NCI-H1092 (cell line): Measurements from ENCODE around the gene PITPNM1.

Source experiments
- DNase-seq: peaks from one replicate; lab custom pipeline; 2025; lab: John Stamatoyannopoulos, UW

Gene PITPNM1

GRCh38 chr11:67503119-67504004 lies 1.8 kb downstream of the PITPNM1 start:
- no peak for DNase-seq

- no peak for DNase-seq
Measured at GRCh38 chr11:67502328-67502979, 2.7 kb downstream of the PITPNM1 start.

- DNase-seq = no peak
Measured at GRCh38 chr11:67501854-67502253, 3.3 kb downstream of the PITPNM1 start.

- no peak for DNase-seq
Measured at GRCh38 chr11:67500831-67501715, 4.1 kb downstream of the PITPNM1 start.

GRCh38 chr11:67500484-67500821 lies 4.7 kb downstream of the PITPNM1 start:
- no peak for DNase-seq

GRCh38 chr11:67499808-67500483 lies 5.2 kb downstream of the PITPNM1 start:
- DNase-seq = no peak

- DNase-seq = no peak
Measured at GRCh38 chr11:67498544-67498972, 6.6 kb downstream of the PITPNM1 start.

- DNase-seq = no peak
Measured at GRCh38 chr11:67497656-67498291, 7.4 kb downstream of the PITPNM1 start.

- DNase-seq = no peak
Measured at GRCh38 chr11:67496113-67496512, 9.1 kb downstream of the PITPNM1 start.

- DNase-seq = no peak
Measured at GRCh38 chr11:67495234-67496005, 9.7 kb downstream of the PITPNM1 start.

- DNase-seq = no peak
Measured at GRCh38 chr11:67494371-67495233, 10.6 kb downstream of the PITPNM1 start.

- no peak for DNase-seq
Measured at GRCh38 chr11:67493548-67494370, 11.4 kb downstream of the PITPNM1 start.

- no peak for DNase-seq
Measured at GRCh38 chr11:67492801-67493547, 12.2 kb downstream of the PITPNM1 start.

- no peak for DNase-seq
Measured at GRCh38 chr11:67492069-67492727, 13.0 kb downstream of the PITPNM1 start.

GRCh38 chr11:67491276-67492068 lies 13.7 kb downstream of the PITPNM1 start:
- DNase-seq = no peak

- no peak for DNase-seq
Measured at GRCh38 chr11:67490727-67491065, 14.5 kb downstream of the PITPNM1 start.
